H1 (cell line): ENCODE results near the gene HS3ST3B1. TPM values are rescaled to one million over a fixed set of nuclear protein-coding genes. Genes with fewer than 3 reads are reported as not detected.

Experiments used
- BCL11A ChIP-seq, 2 experiments: IDR thresholded peaks; one replicate each; pipeline ENCODE4 v1.6.1; 2011; ENCODE audit warnings: low read depth in 2 of 2, low read length in 2 of 2, mild to moderate bottlenecking in 2 of 2
- CHD1 ChIP-seq: IDR thresholded peaks from 2 replicates; pipeline ENCODE4 v1.6.1; 2012; ENCODE audit warnings: low read depth, low read length, improper control_type of control experiment
- EZH2 ChIP-seq: fragments of 200-600 bp; sonication (generic); IDR thresholded peaks from 2 replicates; pipeline ENCODE4 v1.7.1; 2012; ENCODE audit warnings: low read depth, mild to moderate bottlenecking, moderate library complexity, low read length, inconsistent platforms; ENCODE audit not compliant: severe bottlenecking
- RAD21 ChIP-seq, 2 experiments: IDR thresholded peaks in 1 of 2; conservative IDR thresholded peaks in 1 of 2; 2 replicates each; pipeline ENCODE4 v1.6.1; 2011; ENCODE audit warnings: low read depth in 2 of 2, low read length in 2 of 2, improper control_type of control experiment in 1 of 2, inconsistent platforms in 1 of 2, mild to moderate bottlenecking in 1 of 2, moderate library complexity in 1 of 2
- RNF2 ChIP-seq: fragments of 200-900, 300-1000 bp; sonication (generic); IDR thresholded peaks from 2 replicates; pipeline ENCODE4 v1.7.1; 2016; ENCODE audit warnings: borderline replicate concordance, low read depth, mild to moderate bottlenecking, antibody characterized with exemption, low read length; ENCODE audit not compliant: poor library complexity, severe bottlenecking; ENCODE audit errors: missing control alignments
- SIN3A ChIP-seq, 2 experiments: IDR thresholded peaks in 1 of 2; conservative IDR thresholded peaks in 1 of 2; 2 replicates each; pipeline ENCODE4 v1.6.1; 2011 to 2012; ENCODE audit warnings: low read length in 2 of 2, improper control_type of control experiment in 1 of 2, low read depth in 1 of 2, mild to moderate bottlenecking in 1 of 2
- SUZ12 ChIP-seq: fragments of 200-600 bp; sonication (generic); IDR thresholded peaks from 2 replicates; pipeline ENCODE4 v1.6.1; 2012; ENCODE audit warnings: mild to moderate bottlenecking, inconsistent platforms, low read length, moderate library complexity, mixed read lengths
- TBP ChIP-seq: IDR thresholded peaks from 2 replicates; pipeline ENCODE4 v1.6.1; 2011; ENCODE audit warnings: low read depth, low read length, improper control_type of control experiment
- polyA plus RNA-seq, 7 experiments: library from polyadenylated mRNA; depleted of rRNA in 3 of 7; stranded (reverse) in 5 of 7; unstranded in 2 of 7; fragments of >200 nt in 5 of 7; fragments of 200-250 nt in 2 of 7; gene quantifications; 1 replicate in 5 of 7; 2 replicates in 1 of 7; 4 replicates in 1 of 7; pipeline versions ENCODE4 v1.2.1 to v1.2.3, GENCODE V29; 2011 to 2013; ENCODE audit warnings: missing spikeins in 2 of 7, mixed read lengths in 2 of 7
- total RNA-seq: library from RNA; stranded (reverse); fragmentation: NEBNext Ultra II Directional; extraction: Animal tissue kit (Norgen Biotek cat#: 25700); gene quantifications from 2 replicates; pipeline ENCODE4 v1.2.1, GENCODE V29; 2021
- TF ChIP-seq, protein P1 (sequence below): IDR thresholded peaks from 2 replicates; pipeline ENCODE4 v1.6.1; 2012; ENCODE audit warnings: inconsistent platforms
- TF ChIP-seq, protein P2 (sequence below), 3 experiments: IDR thresholded peaks; 1 replicate in 2 of 3; 2 replicates in 1 of 3; pipeline versions ENCODE4 v1.5.1 to v1.6.1; 2011; ENCODE audit warnings: low read length in 3 of 3, mild to moderate bottlenecking in 3 of 3, inconsistent platforms in 2 of 3, low read depth in 1 of 3, moderate library complexity in 1 of 3; ENCODE audit not compliant: insufficient read depth in 1 of 3; ENCODE audit errors: control extremely low read depth in 1 of 3

HS3ST3B1 gene
- total and polyA plus RNA-seq, 2 of the 8 experiments (the other 6 are each of a cell fraction or from before 2014, with no cell fraction given): 4.7 to 14.4 TPM

DNA sequence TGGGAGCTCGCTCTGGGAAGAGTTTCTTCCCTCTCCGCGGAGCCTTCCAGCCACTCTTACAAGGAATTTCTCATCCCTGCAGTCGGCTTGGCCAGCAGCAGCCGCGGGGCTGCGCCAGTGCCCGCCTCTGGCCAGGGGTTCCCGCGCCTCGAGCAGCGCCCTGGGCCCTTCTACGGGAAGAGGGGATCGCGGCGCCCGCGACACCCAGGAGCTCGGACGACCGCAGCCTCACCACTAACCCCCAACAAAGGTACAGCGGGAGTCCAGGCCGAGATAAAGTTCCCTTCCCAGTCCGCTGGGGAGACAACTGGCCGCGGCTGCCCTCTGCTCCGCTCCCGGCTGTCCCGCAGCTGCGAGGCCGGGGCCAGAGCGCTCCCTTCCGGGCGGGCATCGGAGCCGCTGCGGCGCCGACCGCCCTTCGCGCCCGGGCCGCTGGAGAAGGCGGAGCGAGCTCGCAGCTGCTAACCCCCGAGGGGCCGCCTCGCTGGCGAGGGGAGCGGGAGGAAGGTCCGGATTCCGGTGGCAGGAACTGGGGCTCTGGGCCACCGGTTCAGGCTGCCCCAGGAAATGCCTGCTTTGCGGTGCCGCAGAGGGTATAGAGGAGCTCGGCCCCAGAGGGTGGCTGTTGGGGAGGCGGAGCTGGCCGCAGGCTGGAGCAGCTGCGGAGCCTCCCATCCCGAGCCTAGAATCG is 3.6 kb upstream of the HS3ST3B1 start (continued):
- TF ChIP-seq, protein P1, sequence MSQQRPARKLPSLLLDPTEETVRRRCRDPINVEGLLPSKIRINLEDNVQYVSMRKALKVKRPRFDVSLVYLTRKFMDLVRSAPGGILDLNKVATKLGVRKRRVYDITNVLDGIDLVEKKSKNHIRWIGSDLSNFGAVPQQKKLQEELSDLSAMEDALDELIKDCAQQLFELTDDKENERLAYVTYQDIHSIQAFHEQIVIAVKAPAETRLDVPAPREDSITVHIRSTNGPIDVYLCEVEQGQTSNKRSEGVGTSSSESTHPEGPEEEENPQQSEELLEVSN: peak; percentile 57
- 0 out of 2 replicates have a peak, but pooled peaks have one; percentile 4 for TF ChIP-seq CHD1
- peak in 1 of 2 experiments; percentile 45; a peak in 1 of 4 replicates for TF ChIP-seq SIN3A (conservative IDR thresholded peaks at IDR 0.05 in 1 of 2, IDR thresholded peaks at IDR 0.05 in 1 of 2; ENCODE audit: low read depth in 1 of 2, low read length in 2 of 2)
- peak; percentile 53; the same call in 1 of the 2 replicates for TF ChIP-seq SUZ12
- peak; percentile 42 for TF ChIP-seq EZH2
- peak; percentile 24; the same call in 1 of the 2 replicates for TF ChIP-seq TBP
- peak; percentile 13 to 28; a peak in 2 of 4 replicates for TF ChIP-seq RAD21 (IDR thresholded peaks at IDR 0.05 in 1 of 2, conservative IDR thresholded peaks at IDR 0.05 in 1 of 2; ENCODE audit: low read depth in 2 of 2, low read length in 2 of 2)
- TF ChIP-seq RNF2: no peak
- TF ChIP-seq BCL11A (IDR thresholded peaks at IDR 0.05; ENCODE audit: low read depth in 2 of 2, low read length in 2 of 2): no peak
- TF ChIP-seq, protein P2, sequence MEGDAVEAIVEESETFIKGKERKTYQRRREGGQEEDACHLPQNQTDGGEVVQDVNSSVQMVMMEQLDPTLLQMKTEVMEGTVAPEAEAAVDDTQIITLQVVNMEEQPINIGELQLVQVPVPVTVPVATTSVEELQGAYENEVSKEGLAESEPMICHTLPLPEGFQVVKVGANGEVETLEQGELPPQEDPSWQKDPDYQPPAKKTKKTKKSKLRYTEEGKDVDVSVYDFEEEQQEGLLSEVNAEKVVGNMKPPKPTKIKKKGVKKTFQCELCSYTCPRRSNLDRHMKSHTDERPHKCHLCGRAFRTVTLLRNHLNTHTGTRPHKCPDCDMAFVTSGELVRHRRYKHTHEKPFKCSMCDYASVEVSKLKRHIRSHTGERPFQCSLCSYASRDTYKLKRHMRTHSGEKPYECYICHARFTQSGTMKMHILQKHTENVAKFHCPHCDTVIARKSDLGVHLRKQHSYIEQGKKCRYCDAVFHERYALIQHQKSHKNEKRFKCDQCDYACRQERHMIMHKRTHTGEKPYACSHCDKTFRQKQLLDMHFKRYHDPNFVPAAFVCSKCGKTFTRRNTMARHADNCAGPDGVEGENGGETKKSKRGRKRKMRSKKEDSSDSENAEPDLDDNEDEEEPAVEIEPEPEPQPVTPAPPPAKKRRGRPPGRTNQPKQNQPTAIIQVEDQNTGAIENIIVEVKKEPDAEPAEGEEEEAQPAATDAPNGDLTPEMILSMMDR (IDR thresholded peaks at IDR 0.05; ENCODE audit: control extremely low read depth in 1 of 3, insufficient read depth in 1 of 3, low read depth in 1 of 3, low read length in 3 of 3): peak; percentile 16 to 24 (median 23); a peak in 3 of 4 replicates
- TF ChIP-seq, all 59 proteins: peak for 16
